Measurements from ENCODE around the gene HHAT. TPM values are rescaled to one million over a fixed set of nuclear protein-coding genes. Genes with fewer than 3 reads are reported as not detected.

Gene HHAT
- total and polyA plus RNA-seq, 2 of the 13 experiments (the other 11 are each of a cell fraction or from before 2014, with no cell fraction given) = 2.6 to 4.9 TPM

- Histone ChIP-seq H3K36me3 (replicated peaks in 1 of 2; ENCODE audit: control insufficient read depth in 1 of 2, insufficient read depth in 2 of 2, low read length in 2 of 2) (no peaks in the 10 kb centered on the region), H3K9me3 (ENCODE audit: low read length) (no peaks in the 10 kb centered on the region), H3K27ac (ENCODE audit: extremely low read length, insufficient read depth, low read length) (no peak overlapping the region), H3K79me2 (ENCODE audit: insufficient read depth, low read length) (no peaks in the 10 kb centered on the region), H3K27me3 (ENCODE audit: control insufficient read depth in 1 of 2, insufficient read depth in 2 of 2, low read length in 2 of 2) (no peaks in the 10 kb centered on the region), H3K4me2 (ENCODE audit: low read depth, low read length) (no peak overlapping the region), H3K4me1 (ENCODE audit: insufficient read depth, low read length) (peaks cover 12% of the 10 kb centered on the region), H4K20me1 (ENCODE audit: insufficient read depth, low read length) (no peaks in the 10 kb centered on the region), H3K4me3 (replicated peaks in 1 of 3; ENCODE audit: insufficient read depth in 1 of 3, low read depth in 2 of 3, low read length in 3 of 3) (no peak overlapping the region), H2AFZ (ENCODE audit: low read length) (no peak overlapping the region), H3K9ac (ENCODE audit: insufficient read depth, low read depth, low read length) (no peak overlapping the region)
- ChIA-PET CTCF (ENCODE audit: low intra/inter-chr PET ratio, low total read pairs) (no interaction called here), POLR2A (no interaction called here)
- ATAC-seq (no peak), FAIRE-seq (no peak), DNase-seq (ENCODE audit: low spot score) (no peak)
- in situ Hi-C loops (cut with HindIII; ENCODE audit: extremely low pct_ligation_motif_present, low pct_unique_long_range_greater_than_20kb) = no loop called here
- intact Hi-C loops (cut with micrococcal nuclease; ENCODE audit: unreplicated experiment) = no loop called here
- BruUV-seq (replicated peaks) = no TSS peak
- TF ChIP-seq ZFP41 (CRISPR knock-in tag; IDR thresholded peaks at IDR 0.05; ENCODE audit: borderline replicate concordance) (no peak), KDM4B (CRISPR knock-in tag; IDR thresholded peaks at IDR 0.05) (no peak), ZBTB20 (CRISPR knock-in tag; IDR thresholded peaks at IDR 0.05; ENCODE audit: borderline replicate concordance, low read depth) (no peak), ZKSCAN1 (IDR thresholded peaks at IDR 0.05; ENCODE audit: low read length) (no peak), ZNF788 (CRISPR knock-in tag; IDR thresholded peaks at IDR 0.05; ENCODE audit: borderline replicate concordance) (no peak), BCL6 (CRISPR knock-in tag; IDR thresholded peaks at IDR 0.05) (no peak)
- WGBS (ENCODE audit: low lambda C conversion rate) = 53% methylated on average over 3 of the region's 3 CpGs
Measured at GRCh38 chr1:210527091-210527490, 198.4 kb downstream of the HHAT start.

GRCh38 chr1:210531475-210532222, 202.9 kb downstream of the HHAT start:
- Histone ChIP-seq H4K20me1 (ENCODE audit: insufficient read depth, low read length) (no peaks in the 10 kb centered on the region), H3K9me3 (ENCODE audit: low read length) (no peaks in the 10 kb centered on the region), H3K9ac (ENCODE audit: insufficient read depth, low read depth, low read length) (no peak overlapping the region), H2AFZ (ENCODE audit: low read length) (no peak overlapping the region), H3K4me2 (ENCODE audit: low read depth, low read length) (no peak overlapping the region), H3K79me2 (ENCODE audit: insufficient read depth, low read length) (no peaks in the 10 kb centered on the region), H3K4me3 (replicated peaks in 1 of 3; ENCODE audit: insufficient read depth in 1 of 3, low read depth in 2 of 3, low read length in 3 of 3) (no peak overlapping the region), H3K27me3 (ENCODE audit: control insufficient read depth in 1 of 2, insufficient read depth in 2 of 2, low read length in 2 of 2) (no peaks in the 10 kb centered on the region), H3K27ac (ENCODE audit: extremely low read length, insufficient read depth, low read length) (no peak overlapping the region), H3K4me1 (ENCODE audit: insufficient read depth, low read length) (peaks cover 12% of the 10 kb centered on the region), H3K36me3 (replicated peaks in 1 of 2; ENCODE audit: control insufficient read depth in 1 of 2, insufficient read depth in 2 of 2, low read length in 2 of 2) (no peaks in the 10 kb centered on the region)
- DNase-seq (ENCODE audit: low spot score) (no peak), FAIRE-seq (no peak), ATAC-seq (no peak)
- POLR2A ChIA-PET = no interaction called here
- in situ Hi-C loops (cut with HindIII; ENCODE audit: extremely low pct_ligation_motif_present, low pct_unique_long_range_greater_than_20kb) (no loop called here), intact Hi-C loops (cut with micrococcal nuclease; ENCODE audit: unreplicated experiment) (no loop called here)
- CTCF ChIA-PET (ENCODE audit: low intra/inter-chr PET ratio, low total read pairs) = no interaction called here
- 1% methylated on average over 3 of the region's 3 CpGs for WGBS (ENCODE audit: low lambda C conversion rate)
- no TSS peak for BruUV-seq (replicated peaks)
- TF ChIP-seq ZNF124 (CRISPR knock-in tag; IDR thresholded peaks at IDR 0.05) = no peak
